ENCODE results near the gene CIDEC. TPM values are rescaled to one million over a fixed set of nuclear protein-coding genes. Genes with fewer than 3 reads are reported as not detected.

Gene CIDEC
- total and polyA plus RNA-seq, 9 of the 15 experiments (the other 6 are each of a cell fraction or from before 2014, with no cell fraction given), result not detected

DNA sequence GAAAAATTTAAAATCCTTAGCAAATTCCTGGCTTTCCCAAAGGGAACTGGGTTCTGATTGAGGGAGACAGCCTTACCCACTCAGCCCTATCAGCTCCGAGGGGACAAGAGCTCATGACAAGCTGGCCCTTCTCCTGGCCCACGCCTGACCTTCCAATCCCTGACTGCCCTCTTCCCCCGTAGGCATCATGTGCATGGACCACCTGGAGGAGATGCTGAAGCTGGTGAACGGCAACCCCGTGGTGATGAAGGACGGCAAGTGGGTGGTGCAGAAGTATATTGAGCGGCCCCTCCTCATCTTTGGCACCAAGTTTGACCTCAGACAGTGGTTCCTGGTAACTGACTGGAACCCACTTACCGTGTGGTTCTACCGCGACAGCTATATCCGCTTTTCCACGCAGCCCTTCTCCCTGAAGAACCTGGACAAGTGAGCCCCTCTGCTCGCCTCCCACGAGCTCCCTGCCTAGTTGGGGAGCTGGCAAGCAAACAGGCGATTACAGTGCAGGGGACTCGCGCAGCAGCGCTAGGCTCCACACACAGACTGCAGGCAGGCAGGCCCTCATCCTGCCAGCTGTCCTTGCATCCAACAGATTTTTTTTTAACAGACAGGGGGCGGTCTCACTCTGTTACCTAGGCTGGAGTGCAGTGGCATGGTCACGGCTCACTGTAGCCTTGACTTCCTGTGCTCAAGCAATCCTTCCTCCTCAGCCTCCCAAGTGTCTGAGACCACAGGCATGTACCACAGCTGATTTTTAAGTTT, 53.1 kb downstream of the CIDEC start (continued):
- TF ChIP-seq ETV5 (CRISPR knock-in tag; IDR thresholded peaks at IDR 0.05; ENCODE audit: low read depth) (no peak), ZNF316 (IDR thresholded peaks at IDR 0.05) (0 out of 2 replicates have a peak, but pooled peaks have one; percentile 7), GTF2A2 (tag; IDR thresholded peaks at IDR 0.05) (no peak), NFXL1 (CRISPR knock-in tag; IDR thresholded peaks at IDR 0.05) (no peak), FOXJ3 (CRISPR knock-in tag; IDR thresholded peaks at IDR 0.05) (no peak)
- TF ChIP-seq, protein P1, sequence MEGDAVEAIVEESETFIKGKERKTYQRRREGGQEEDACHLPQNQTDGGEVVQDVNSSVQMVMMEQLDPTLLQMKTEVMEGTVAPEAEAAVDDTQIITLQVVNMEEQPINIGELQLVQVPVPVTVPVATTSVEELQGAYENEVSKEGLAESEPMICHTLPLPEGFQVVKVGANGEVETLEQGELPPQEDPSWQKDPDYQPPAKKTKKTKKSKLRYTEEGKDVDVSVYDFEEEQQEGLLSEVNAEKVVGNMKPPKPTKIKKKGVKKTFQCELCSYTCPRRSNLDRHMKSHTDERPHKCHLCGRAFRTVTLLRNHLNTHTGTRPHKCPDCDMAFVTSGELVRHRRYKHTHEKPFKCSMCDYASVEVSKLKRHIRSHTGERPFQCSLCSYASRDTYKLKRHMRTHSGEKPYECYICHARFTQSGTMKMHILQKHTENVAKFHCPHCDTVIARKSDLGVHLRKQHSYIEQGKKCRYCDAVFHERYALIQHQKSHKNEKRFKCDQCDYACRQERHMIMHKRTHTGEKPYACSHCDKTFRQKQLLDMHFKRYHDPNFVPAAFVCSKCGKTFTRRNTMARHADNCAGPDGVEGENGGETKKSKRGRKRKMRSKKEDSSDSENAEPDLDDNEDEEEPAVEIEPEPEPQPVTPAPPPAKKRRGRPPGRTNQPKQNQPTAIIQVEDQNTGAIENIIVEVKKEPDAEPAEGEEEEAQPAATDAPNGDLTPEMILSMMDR (IDR thresholded peaks at IDR 0.05 in 2 of 3, conservative IDR thresholded peaks at IDR 0.05 in 1 of 3; ENCODE audit: insufficient read depth in 2 of 3, low read depth in 1 of 3, low read length in 3 of 3), result peak; percentile 41 to 63 (median 55); a peak in 5 of 6 replicates
- TF ChIP-seq, protein P2, sequence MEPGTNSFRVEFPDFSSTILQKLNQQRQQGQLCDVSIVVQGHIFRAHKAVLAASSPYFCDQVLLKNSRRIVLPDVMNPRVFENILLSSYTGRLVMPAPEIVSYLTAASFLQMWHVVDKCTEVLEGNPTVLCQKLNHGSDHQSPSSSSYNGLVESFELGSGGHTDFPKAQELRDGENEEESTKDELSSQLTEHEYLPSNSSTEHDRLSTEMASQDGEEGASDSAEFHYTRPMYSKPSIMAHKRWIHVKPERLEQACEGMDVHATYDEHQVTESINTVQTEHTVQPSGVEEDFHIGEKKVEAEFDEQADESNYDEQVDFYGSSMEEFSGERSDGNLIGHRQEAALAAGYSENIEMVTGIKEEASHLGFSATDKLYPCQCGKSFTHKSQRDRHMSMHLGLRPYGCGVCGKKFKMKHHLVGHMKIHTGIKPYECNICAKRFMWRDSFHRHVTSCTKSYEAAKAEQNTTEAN (CRISPR knock-in tag; IDR thresholded peaks at IDR 0.05), result no peak
- TF ChIP-seq, protein P3, sequence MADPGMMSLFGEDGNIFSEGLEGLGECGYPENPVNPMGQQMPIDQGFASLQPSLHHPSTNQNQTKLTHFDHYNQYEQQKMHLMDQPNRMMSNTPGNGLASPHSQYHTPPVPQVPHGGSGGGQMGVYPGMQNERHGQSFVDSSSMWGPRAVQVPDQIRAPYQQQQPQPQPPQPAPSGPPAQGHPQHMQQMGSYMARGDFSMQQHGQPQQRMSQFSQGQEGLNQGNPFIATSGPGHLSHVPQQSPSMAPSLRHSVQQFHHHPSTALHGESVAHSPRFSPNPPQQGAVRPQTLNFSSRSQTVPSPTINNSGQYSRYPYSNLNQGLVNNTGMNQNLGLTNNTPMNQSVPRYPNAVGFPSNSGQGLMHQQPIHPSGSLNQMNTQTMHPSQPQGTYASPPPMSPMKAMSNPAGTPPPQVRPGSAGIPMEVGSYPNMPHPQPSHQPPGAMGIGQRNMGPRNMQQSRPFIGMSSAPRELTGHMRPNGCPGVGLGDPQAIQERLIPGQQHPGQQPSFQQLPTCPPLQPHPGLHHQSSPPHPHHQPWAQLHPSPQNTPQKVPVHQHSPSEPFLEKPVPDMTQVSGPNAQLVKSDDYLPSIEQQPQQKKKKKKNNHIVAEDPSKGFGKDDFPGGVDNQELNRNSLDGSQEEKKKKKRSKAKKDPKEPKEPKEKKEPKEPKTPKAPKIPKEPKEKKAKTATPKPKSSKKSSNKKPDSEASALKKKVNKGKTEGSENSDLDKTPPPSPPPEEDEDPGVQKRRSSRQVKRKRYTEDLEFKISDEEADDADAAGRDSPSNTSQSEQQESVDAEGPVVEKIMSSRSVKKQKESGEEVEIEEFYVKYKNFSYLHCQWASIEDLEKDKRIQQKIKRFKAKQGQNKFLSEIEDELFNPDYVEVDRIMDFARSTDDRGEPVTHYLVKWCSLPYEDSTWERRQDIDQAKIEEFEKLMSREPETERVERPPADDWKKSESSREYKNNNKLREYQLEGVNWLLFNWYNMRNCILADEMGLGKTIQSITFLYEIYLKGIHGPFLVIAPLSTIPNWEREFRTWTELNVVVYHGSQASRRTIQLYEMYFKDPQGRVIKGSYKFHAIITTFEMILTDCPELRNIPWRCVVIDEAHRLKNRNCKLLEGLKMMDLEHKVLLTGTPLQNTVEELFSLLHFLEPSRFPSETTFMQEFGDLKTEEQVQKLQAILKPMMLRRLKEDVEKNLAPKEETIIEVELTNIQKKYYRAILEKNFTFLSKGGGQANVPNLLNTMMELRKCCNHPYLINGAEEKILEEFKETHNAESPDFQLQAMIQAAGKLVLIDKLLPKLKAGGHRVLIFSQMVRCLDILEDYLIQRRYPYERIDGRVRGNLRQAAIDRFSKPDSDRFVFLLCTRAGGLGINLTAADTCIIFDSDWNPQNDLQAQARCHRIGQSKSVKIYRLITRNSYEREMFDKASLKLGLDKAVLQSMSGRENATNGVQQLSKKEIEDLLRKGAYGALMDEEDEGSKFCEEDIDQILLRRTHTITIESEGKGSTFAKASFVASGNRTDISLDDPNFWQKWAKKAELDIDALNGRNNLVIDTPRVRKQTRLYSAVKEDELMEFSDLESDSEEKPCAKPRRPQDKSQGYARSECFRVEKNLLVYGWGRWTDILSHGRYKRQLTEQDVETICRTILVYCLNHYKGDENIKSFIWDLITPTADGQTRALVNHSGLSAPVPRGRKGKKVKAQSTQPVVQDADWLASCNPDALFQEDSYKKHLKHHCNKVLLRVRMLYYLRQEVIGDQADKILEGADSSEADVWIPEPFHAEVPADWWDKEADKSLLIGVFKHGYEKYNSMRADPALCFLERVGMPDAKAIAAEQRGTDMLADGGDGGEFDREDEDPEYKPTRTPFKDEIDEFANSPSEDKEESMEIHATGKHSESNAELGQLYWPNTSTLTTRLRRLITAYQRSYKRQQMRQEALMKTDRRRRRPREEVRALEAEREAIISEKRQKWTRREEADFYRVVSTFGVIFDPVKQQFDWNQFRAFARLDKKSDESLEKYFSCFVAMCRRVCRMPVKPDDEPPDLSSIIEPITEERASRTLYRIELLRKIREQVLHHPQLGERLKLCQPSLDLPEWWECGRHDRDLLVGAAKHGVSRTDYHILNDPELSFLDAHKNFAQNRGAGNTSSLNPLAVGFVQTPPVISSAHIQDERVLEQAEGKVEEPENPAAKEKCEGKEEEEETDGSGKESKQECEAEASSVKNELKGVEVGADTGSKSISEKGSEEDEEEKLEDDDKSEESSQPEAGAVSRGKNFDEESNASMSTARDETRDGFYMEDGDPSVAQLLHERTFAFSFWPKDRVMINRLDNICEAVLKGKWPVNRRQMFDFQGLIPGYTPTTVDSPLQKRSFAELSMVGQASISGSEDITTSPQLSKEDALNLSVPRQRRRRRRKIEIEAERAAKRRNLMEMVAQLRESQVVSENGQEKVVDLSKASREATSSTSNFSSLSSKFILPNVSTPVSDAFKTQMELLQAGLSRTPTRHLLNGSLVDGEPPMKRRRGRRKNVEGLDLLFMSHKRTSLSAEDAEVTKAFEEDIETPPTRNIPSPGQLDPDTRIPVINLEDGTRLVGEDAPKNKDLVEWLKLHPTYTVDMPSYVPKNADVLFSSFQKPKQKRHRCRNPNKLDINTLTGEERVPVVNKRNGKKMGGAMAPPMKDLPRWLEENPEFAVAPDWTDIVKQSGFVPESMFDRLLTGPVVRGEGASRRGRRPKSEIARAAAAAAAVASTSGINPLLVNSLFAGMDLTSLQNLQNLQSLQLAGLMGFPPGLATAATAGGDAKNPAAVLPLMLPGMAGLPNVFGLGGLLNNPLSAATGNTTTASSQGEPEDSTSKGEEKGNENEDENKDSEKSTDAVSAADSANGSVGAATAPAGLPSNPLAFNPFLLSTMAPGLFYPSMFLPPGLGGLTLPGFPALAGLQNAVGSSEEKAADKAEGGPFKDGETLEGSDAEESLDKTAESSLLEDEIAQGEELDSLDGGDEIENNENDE (IDR thresholded peaks at IDR 0.05; ENCODE audit: low read depth, low read length), result no peak
